HG02642 (cell line): Measurements from ENCODE around the gene GAB2.

Experiments
- ATAC-seq: cut with Tn5 transposase; IDR thresholded peaks from one replicate; pipeline ENCODE4 v1.9.1; 2021; ENCODE audit warnings: mild to moderate bottlenecking; ENCODE audit not compliant: unreplicated experiment, poor library complexity

Gene GAB2

GRCh38 chr11:78428266-78428636, 10.6 kb upstream of the GAB2 start:
- no peak for ATAC-seq

DNA sequence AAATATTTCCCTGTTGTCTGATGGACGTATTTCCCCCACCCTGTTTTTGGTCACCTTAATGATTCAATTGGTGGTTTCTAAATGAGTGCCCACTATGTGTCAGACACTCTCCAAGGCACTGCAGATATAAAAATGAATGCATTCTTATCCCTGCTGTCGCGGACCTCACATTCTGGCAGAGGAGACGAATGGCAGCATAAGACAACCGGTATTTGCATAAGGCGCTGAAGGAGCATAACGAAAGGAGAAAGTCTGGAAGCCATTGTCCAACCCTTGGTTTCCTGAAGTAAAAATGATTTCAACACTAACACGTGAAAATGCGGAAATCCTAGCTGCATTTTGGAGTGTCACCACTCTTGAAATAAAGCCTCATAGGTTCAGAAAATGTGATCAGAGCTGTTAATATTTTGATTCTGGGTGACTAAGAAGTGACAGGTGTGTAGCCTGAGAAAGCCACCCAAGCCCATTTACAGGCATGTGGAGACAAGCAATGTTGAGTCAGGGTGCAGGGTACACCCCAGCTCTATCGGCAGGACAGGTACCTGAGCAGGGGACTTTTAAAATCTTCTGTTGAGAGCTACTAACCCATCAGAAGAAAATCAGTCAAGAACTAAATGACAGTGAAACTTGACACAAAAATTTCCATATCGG, 10.1 kb upstream of the GAB2 start:
- no peak for ATAC-seq

DNA sequence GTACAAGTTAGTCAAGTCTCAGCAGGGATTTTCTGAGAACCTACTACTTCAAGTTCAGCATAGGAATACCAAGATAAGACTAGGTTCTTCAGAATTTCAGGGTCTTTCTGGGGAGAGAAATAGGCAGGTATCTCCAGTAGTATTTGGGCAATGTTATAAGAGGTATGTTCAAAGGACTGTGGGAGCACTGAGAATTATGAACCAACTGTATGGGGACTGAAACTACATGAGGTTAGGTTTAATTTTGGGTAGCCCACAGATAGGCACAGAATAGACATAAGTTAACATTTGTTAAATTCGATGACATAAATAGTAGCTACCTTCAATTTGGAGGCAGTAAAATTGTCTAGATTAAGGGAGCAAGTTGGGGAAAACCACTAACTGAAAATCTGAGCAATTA, 9.2 kb upstream of the GAB2 start:
- no peak for ATAC-seq

- no peak for ATAC-seq
Observed at GRCh38 chr11:78425399-78426070, 7.9 kb upstream of the GAB2 start.

DNA sequence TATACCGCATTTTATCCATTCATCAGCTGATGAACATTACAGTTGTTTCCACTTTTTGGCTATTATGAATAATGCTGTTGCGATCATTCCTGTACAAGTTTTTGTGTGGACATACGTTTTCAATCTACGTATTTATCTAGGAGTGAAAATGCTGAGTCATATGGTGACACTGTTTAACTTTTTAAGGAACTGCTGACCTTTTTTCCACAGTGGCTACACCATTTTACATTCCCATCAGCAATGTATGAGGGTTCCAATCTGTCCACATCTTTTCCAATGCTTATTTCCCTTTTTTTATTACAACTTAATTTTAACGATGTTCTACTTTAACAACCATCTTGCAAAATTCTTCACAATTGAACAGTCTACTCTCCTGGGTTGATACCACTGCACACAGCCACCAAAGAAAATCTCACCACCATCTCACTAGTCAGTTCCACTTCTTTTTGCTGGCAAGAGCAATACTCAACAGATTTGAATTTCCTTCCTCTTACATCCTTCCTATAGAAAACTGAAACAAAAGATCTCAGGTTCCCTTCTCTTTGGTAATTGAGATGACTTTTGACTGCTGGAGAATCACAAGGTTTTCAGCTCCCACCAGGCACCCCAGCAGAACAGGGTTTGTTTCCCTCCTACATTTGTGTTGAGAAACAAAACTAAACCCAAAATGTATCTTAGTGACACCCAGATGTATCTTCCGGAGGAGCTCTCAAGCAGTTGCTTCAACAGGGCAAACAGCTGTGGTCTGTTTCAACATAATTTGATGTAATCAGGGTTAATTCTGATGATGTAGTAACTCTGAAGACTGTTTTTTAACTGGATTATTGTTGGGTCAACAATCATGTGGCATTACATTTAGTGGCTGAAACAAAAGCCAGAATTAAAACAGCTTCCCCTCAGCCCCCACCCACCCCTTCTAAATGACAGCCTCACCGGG, 7.0 kb upstream of the GAB2 start:
- peak; percentile 39 for ATAC-seq

DNA sequence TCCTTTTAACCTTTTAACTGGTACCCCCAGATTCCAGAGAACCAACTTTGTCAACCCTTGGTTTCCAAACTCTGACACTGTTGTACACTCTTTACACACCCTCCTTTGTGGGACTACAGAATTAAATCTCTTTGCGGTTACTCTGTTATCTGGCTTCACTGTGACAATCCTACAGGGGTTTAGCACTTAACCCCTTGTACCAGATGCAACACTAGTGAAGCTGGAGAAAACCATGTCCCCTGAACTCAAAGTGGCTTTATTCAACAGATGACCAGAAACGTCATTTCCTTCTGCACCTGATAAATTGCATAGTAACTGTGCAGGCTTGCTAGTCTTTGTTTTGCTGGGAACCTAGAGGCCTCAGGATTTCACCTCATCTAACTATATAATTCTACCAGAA, 5.6 kb upstream of the GAB2 start:
- no peak for ATAC-seq

GRCh38 chr11:78420796-78421209, 3.2 kb upstream of the GAB2 start:
- ATAC-seq: no peak

GRCh38 chr11:78420255-78420764, 2.7 kb upstream of the GAB2 start:
- no peak for ATAC-seq

DNA sequence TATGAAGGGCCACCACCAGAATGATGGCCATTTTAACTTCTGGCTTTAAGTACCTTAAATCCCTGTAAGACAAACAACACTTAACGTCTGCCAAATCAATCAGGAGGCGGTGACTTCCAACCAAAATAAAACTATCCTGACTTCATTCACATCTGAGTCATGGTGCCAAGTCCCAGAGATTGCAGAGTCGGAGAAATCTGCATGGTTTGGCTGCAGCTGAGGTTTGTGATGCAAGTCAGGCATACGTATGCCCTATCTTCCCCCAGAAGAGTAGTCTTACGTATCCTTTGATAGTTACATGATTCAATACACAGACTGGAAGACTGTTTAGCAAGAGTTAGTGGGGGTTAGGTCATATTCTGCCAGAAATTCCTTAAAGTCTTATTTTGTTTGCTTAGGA, 1.7 kb upstream of the GAB2 start:
- ATAC-seq: no peak

GRCh38 chr11:78418584-78419211, 1.1 kb upstream of the GAB2 start:
- ATAC-seq: no peak

DNA sequence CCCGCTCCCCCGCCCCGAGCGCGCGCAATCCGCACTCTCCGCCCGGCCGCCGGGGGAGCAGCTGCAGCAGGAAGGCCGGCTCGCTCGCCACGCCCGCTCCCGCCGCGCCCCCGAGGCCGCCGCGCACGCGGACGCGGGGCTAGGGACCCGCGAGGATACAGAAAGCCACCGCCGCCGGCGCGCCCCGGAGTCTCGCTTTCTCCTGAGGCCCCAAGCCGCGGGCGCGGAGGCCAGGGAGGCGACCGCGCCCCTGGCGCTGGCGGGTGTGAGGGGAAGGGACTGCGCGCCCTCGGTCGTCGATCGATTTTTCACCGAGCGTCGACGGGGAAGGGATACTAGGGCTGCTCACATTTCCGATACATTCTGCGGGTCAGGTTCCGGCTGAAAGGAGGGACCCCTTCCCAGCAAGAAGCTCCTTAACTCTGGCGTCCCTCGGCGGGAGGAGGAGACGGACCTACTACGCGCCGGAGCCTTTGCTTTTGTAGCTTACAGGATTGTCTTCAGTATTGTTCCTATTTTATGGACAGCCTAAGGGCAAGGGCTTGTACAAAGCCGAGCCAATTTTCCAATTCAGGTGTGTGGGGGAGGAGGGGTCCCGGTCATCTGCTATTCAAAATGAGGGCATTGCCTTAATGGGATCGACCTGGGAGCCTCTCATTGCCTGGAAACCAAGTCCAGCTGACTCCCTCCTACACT, 416 bp upstream of the GAB2 start:
- peak; percentile 63 for ATAC-seq

DNA sequence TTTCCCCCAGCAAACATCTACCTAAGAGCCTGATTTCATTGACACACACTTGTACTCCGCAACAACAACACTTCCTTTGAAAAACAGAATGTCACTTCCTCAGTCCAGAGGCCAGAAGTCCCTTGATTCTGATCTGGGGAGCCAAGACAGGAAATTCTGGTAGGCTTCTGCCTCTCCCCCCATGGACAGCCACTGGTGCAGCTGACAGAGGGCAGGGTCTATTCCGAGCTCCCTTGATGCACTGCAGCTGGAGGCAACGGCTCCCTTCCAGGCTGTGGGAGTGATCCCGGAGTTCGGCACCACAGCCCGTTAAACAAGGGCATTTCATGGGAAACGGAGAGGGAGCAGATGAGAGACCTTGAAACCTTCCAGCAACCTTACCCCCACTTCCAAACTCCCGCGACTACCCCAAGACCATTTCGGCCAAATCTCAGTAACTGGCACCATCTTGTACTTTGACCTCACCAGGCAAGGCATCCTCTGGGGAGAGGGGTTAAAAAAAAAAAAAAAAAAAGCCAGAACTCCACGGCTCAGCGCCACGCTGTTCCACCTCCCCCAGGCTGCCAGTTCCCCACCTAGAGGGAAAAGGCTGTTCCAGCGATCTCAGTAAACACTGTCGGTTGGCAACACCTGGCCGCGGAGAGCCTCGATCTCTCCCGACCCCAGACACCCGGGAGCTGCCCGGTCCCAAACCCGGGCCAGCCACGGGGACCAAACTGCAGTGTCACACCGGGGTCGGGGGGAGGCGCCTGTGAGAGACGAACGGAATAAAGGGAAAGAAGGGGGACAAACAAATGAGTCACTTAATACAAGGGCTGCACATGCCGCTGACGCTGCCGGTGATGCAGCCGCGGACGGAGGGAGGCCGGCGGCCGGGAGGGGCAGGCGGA, 1.1 kb downstream of the GAB2 start:
- peak; percentile 59 for ATAC-seq

- no peak for ATAC-seq
Observed at GRCh38 chr11:78415338-78415737, 2.3 kb downstream of the GAB2 start.

DNA sequence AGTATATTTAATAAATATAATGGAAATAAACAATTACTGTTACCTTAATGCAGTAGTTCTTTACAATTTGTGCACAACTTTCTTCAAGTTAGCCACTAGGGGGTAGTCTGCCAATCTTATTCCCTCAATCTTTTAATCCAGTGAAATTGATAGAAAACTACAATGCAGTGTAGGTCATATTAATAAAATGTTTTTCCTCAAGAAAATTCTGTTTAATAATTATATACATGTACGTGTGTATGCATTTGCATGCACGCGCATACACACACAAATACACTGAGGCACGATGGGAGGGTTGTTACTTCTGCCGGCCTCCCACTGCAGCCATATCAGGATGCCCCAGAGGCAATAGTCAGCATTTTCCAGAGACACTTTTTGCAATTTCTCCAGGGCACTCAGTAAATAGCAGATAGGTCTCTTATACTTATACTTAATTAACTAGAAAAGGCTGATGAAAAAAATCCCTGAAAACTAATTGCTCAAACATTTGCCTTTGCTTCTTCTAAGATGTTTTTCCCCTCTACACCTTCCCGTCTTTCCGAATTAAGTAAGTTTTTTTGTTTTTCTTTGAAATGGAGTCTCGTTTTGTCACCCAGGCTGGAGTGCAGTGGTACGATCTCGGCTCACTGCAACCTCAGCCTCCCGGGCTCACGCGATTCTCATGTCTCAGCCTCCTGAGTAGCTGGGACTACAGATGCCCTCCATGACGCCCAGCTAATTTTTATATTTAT, 3.1 kb downstream of the GAB2 start:
- ATAC-seq: no peak

DNA sequence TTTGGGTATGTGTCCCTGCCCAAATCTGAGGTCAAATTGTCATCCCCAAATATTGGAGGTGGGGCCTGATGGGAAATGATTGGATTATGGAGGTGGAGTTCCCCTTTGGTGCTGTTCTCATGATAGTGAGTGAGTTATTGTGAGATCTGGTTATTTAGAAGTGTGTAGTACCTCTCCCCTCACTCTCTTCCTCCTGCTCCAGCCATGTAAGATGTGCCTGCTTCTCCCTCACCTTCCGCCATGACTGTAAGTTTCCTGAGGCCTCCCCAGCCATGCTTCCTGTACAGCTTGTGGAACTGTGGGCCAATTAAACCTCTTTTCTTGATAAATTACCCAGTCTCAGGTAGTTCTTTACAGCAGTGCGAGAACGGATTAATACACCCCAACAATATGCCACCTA, 9.0 kb downstream of the GAB2 start:
- no peak for ATAC-seq

- ATAC-seq: no peak
Observed at GRCh38 chr11:78406568-78407196, 10.9 kb downstream of the GAB2 start.

- ATAC-seq: no peak
Observed at GRCh38 chr11:78405805-78406204, 11.8 kb downstream of the GAB2 start.

DNA sequence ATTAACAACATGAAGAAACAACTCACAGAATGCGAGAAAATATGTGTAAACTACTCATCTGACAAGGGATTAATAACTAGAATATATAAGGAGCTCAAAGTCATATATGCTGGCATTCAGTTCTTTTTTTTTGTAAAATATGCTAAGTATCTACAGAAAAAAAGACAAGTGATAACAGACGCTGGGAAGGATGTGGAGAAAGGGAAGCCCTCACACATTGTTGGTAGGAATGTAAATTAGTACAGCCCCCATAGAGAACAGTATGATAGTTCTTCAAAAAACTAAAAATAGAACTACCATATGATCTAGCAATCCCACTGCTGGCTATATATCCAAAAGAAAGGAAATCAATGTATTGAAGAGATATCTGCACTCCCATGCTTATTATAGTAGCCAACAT, 13.8 kb downstream of the GAB2 start:
- ATAC-seq: no peak
